ENCODE measurements around the gene ZNF599. TPM values are rescaled to one million over a fixed set of nuclear protein-coding genes. Genes with fewer than 3 reads are reported as not detected.

ZNF599 gene
- total RNA-seq, 1 donor from 2014 or later: 4.6 TPM

Other genes starting within 250 kb of the ZNF599 start
- 0.38 and 0.62 TPM in 2 replicates for gene SCGB2B2, start 96.1 kb downstream of the ZNF599 start, total RNA-seq
- gene ZNF302, start 95.5 kb downstream of the ZNF599 start, total RNA-seq: 14.7 and 17.1 TPM in 2 replicates
- gene ZNF181, start 39.0 kb downstream of the ZNF599 start, total RNA-seq: 14.3 and 21.1 TPM in 2 replicates
- gene ZNF30, start 153.7 kb upstream of the ZNF599 start, total RNA-seq: 1.6 and 2.1 TPM in 2 replicates
- 5.6 and 6.1 TPM in 2 replicates for gene ZNF792, start 191.0 kb upstream of the ZNF599 start, total RNA-seq
- 88.0 and 104 TPM in 2 replicates for gene GRAMD1A, start 227.1 kb upstream of the ZNF599 start, total RNA-seq

All from kidney epithelial cell (primary cell).